ENCODE data around the gene CREG2.

The CREG2 gene

GRCh38 chr2:101408925-101409324 is 21.6 kb upstream of the CREG2 start:
- no peak for DNase-seq

DNA sequence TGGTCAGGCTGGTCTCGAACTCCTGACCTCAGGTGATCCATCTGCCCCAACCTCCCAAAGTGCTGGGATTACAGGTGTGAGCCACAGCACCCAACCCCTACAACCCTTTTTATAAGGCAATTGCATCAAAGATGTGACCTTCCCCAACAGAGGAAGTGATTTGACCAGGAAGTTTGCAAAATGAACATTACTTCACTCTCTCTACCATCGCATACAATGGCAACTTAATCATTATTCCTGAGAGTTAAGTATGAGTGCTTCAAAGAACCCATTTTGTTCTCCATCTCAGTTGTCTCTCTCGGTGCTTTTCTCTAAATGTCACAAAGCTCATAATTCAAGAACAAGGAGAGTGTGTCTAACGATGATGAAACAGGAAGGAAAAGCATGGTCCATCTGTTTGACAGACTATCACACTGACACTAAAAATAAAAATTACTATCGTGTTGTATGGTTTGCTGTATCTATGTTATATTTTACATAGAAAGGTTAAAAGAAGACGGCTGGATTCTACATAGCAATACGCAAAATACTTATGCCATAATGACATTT is 18.1 kb upstream of the CREG2 start:
- peak in 1 of 2 donors; percentile 77 for DNase-seq

DNA sequence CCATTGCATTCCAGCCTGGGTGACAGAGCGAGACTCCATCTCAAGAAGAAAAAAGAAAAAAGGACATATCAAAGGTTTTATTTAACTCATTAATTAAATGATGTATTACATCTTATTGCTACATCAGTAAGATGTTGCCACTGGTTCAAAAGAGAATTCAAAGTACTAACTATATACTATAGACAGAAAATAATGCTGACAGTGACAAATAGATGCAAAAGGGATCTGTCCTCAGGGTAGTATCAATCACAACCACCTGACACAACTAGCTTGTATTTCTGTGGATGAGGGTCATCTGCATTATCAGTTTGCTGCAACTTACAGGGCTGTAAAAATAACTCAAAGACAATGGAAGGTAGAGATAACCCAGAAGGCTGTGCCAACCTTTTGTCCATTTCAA is 16.4 kb upstream of the CREG2 start:
- DNase-seq = no peak

DNA sequence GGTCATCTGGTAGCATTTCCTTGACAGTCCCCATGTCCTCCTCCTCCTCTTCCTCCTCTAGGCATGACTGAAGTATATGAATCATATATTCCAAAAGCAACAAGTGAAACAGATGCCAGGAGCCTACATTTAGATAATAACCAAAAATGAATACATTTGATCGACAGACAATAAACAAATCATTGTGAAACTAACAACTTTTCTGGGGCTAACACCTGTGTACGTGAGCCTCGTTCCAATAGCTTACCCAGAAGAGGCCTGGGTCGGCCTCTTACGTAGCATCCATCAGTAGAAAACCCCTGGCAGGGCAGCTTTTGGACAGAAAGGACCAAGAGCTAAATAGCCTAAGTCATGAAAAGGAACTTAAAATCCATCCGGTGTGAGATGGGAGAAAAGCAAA is 15.3 kb upstream of the CREG2 start:
- no peak for DNase-seq

- no peak for DNase-seq
These were observed 14.6 kb upstream of the CREG2 start for GRCh38 chr2:101401906-101402305.

GRCh38 chr2:101401326-101401665 is 14.0 kb upstream of the CREG2 start:
- peak in 1 of 2 donors; percentile 64 for DNase-seq

GRCh38 chr2:101400506-101401325 is 13.4 kb upstream of the CREG2 start:
- DNase-seq = peak in 1 of 2 donors; percentile 72

DNA sequence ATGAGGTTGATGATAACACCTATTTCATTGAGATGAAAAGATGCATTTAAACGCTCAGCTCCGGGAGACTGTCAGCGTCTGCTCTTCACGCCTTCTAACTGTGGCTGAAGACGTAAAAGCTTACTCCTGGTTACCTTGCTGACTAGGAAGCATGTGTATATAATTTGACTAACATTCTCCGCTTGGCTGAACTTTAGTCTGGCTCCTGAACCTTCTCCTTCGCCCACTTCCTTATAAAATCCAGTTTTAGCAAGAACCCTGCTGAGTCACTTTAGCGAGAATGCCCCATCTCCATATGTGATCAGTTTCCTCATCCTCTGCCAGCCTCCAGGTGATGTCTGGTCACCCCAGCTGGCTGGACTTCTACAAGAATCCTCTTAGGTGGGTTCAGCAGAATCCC is 12.7 kb upstream of the CREG2 start:
- peak in 1 of 2 donors; percentile 63 for DNase-seq

GRCh38 chr2:101399021-101399799 is 11.9 kb upstream of the CREG2 start:
- no peak for DNase-seq

DNA sequence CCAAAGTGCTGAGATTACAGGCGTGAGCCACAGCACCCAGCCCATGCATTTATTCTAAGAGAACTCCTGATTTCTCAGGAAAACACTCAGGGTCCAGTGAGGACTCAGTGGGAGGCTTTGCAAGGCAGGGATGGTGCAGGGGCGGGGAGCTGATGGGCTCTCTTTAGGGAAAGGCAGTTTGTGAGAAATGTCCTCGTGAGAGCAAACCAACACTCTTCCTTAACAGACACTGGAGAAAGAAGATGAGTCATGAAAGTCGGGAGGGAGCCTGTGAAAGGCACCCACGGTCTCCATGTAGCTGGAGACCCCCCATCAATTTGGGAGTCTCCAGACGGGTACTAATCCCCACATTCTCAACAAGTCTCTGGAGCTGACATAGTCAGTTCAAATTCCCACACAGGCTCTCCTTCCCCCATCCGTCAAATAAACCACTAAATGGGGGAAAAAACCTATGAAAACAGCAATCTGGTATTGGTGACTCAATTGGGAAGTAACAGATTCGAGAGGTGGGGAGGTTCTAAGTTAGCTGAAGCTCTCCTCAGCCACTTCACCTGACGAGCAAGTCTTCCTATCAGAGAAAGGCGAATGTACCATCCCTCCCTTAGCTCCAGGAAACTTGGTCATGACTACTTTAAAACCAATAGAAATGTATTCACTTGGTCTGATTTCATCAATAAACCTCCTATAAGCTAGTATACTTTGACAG is 11.0 kb upstream of the CREG2 start:
- no peak for DNase-seq

- DNase-seq = peak in 1 of 2 donors; percentile 29
These were observed 9.0 kb upstream of the CREG2 start for GRCh38 chr2:101396316-101396717.

DNA sequence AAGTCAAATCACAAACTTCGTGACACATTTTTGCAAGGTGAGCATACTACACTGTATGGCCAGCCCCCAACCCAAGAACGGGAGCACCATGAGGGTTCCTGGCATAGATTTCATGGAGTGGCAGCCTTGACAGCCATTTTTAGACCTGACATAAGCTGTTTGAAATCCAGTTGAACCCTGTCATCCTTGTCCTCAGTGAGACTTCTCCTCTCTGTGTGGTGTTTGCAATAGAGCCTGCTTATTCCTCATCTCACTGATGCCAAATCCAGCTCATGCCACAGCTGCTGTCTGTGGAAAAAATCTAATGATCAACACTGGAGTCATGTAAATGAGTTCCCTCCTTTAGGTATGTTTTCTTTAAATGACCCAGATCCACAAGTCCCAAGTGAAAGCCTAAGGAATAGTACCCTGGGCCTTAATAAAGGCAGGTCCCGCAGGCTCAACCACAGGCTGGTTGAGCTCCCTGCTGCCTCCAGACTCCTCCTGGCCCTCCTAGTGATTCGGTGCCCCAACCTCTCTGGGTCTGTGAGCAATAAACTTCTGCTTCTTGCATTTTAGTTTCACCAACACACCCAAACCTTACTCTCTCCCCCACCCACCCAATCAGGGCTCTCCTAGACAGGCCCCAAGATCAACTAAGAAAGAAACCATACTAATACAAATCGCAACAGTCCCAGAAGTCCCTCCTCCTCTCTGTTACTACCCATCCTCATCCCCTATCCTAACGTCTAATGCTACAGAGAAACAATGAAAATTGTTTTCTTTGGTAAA is 8.4 kb upstream of the CREG2 start:
- DNase-seq = no peak

GRCh38 chr2:101388232-101388631 is 929 bp upstream of the CREG2 start:
- peak in 1 of 2 donors; percentile 30 for DNase-seq

DNA sequence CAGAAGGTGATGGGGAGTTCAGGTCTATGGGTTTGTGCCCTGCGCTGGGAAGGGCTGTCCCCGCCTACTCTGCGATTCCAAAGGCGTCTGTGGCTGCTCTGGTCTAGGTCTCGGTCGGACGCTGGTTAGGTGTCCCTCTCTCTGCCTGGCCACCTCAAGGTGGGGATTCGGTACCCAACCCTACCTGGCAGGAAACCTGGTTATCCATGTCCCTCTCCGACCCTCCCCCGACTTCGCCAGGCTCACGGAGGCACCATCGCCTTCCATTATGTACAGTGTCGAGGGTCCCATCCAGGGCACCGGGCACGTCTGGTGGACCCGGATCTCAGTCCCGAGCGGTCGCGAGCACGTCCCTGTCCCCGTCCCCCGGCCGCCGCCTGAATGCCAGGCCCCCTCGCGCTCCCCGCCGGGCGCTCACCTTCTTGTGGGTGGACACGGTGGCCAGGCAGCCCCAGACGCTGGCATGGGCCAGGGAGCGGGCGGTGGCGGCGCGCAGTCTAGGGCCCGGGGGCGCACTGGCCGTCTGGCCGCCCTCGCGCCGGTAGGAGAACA is 628 bp downstream of the CREG2 start:
- DNase-seq = no peak

GRCh38 chr2:101383016-101383541 is 4.2 kb downstream of the CREG2 start:
- no peak for DNase-seq

- no peak for DNase-seq
These were observed 4.9 kb downstream of the CREG2 start for GRCh38 chr2:101382442-101382841.

- DNase-seq = no peak
These were observed 6.9 kb downstream of the CREG2 start for GRCh38 chr2:101380376-101380775.

GRCh38 chr2:101379091-101379490 is 8.2 kb downstream of the CREG2 start:
- no peak for DNase-seq

GRCh38 chr2:101375653-101376052 is 11.7 kb downstream of the CREG2 start:
- no peak for DNase-seq

DNA sequence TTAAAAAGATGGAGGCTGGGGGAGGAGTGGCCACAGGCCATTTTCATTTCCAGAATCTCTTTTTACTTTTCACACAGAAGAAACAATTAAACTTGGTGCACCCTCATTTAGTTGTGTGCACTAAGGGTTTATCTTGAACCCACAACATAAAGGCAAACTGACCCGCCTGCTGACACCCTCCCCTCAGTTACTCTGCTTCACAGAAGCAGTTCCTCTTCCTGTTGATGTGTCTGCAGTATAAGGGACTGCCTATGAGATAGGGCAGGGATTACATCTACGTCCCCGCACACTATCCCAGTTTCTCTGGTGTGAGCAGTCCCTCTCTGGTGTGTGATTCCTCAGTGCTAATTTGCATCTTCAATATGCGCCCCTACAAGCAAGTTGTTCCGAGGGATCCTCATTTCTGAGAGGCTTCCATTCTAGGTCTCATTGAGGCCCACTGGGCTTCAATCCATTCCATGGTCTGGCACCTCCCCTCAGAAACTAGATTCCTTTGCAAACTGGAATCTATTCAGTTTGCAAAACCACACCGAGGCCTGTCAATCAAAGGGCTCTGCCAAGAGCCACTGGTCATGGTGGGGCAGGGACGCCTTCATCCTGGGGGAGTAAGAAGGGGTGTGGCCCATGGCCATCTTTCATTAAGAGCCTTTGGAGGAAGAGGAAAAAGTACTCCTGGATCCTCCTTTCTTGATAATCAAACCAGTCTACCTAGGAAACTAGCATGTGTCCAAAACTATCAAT is 12.3 kb downstream of the CREG2 start:
- DNase-seq = no peak

DNA sequence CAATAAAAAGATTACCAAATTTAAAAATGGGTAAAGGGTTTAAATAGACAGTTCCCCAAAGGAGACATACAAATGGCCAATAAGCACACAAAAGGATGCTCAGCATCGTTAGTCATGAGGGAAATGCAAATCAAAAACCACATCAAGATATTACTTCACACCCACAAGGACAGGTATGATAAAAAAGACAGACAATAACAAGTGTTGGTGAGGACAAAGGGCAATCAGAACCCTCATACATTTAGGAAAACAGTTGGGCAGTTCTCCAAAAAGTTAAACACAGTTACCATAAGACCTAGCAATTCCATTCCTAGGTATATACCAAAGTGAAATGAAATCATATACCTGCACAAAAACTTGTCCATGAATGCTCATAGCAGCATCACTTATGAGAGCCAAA is 14.5 kb downstream of the CREG2 start:
- DNase-seq = no peak

Data from bone marrow (tissue), 2 donors.